GM23248 (cell line): ENCODE measurements around the gene SELENOH. TPM values are rescaled to one million over a fixed set of nuclear protein-coding genes. Genes with fewer than 3 reads are reported as not detected.
A peak's percentile ranks its signal among the peaks of the same experiment; 100 is the strongest.

Source experiments
- DNase-seq: peaks from one replicate; pipeline ENCODE4 v3.0.0-alpha.2; 2015
- H2AFZ ChIP-seq: fragments of 200-600 bp; sonication (generic); 2 replicates; pipeline ENCODE4 v1.6.1; 2016; ENCODE audit warnings: antibody characterized with exemption
- H3F3A ChIP-seq: fragments of 200-600 bp; sonication (generic); 2 replicates; pipeline ENCODE4 v1.6.1; 2016; ENCODE audit warnings: mild to moderate bottlenecking, antibody characterized with exemption, mixed run types; ENCODE audit not compliant: insufficient read depth
- H3K27ac ChIP-seq: fragments of 200-600 bp; sonication (generic); 2 replicates; pipeline ENCODE4 v1.5.1; 2016; ENCODE audit warnings: mild to moderate bottlenecking
- H3K27me3 ChIP-seq: fragments of 200-600 bp; sonication (generic); replicated peaks from 2 replicates; pipeline ENCODE4 v1.6.1; 2016; ENCODE audit warnings: mild to moderate bottlenecking; ENCODE audit not compliant: insufficient read depth
- H3K36me3 ChIP-seq: fragments of 200-600 bp; sonication (generic); 2 replicates; pipeline ENCODE4 v1.6.1; 2016; ENCODE audit warnings: low read depth, mild to moderate bottlenecking
- H3K4me1 ChIP-seq: fragments of 200-600 bp; sonication (generic); 2 replicates; pipeline ENCODE4 v1.6.1; 2016; ENCODE audit warnings: mild to moderate bottlenecking; ENCODE audit not compliant: insufficient read depth
- H3K4me2 ChIP-seq: fragments of 200-600 bp; sonication (generic); one replicate; pipeline ENCODE4 v1.6.1; 2016; ENCODE audit warnings: mild to moderate bottlenecking; ENCODE audit not compliant: unreplicated experiment
- H3K4me3 ChIP-seq: fragments of 200-600 bp; sonication (generic); 2 replicates; pipeline ENCODE4 v1.5.1; 2016; ENCODE audit warnings: mild to moderate bottlenecking
- H3K79me2 ChIP-seq: fragments of 200-600 bp; sonication (generic); 2 replicates; pipeline ENCODE4 v1.6.1; 2016; ENCODE audit warnings: mild to moderate bottlenecking; ENCODE audit not compliant: insufficient read depth
- H3K9ac ChIP-seq: fragments of 200-600 bp; sonication (generic); 2 replicates; pipeline ENCODE4 v1.6.1; 2016; ENCODE audit warnings: mild to moderate bottlenecking
- H3K9me2 ChIP-seq: fragments of 200-600 bp; sonication (generic); 2 replicates; pipeline ENCODE4 v1.6.1; 2016; ENCODE audit warnings: mixed run types, mild to moderate bottlenecking, moderate library complexity; ENCODE audit not compliant: insufficient read depth
- H3K9me3 ChIP-seq: fragments of 200-600 bp; sonication (generic); one replicate; pipeline ENCODE4 v1.6.1; 2017; ENCODE audit warnings: low read depth
- H4K20me1 ChIP-seq: fragments of 200-600 bp; sonication (generic); 2 replicates; pipeline ENCODE4 v1.6.0; 2016; ENCODE audit not compliant: insufficient read depth
- EZH2 ChIP-seq: fragments of 200-600 bp; sonication (generic); IDR thresholded peaks from 2 replicates; pipeline ENCODE4 v1.6.1; 2018; ENCODE audit warnings: antibody characterized with exemption, mild to moderate bottlenecking; ENCODE audit not compliant: insufficient read depth, poor library complexity, severe bottlenecking
- EZH2phosphoT487 ChIP-seq: fragments of 200-600 bp; sonication (generic); IDR thresholded peaks from 2 replicates; pipeline ENCODE4 v1.6.1; 2018; ENCODE audit warnings: antibody characterized with exemption, moderate library complexity, mild to moderate bottlenecking, low read depth; ENCODE audit not compliant: insufficient read depth
- WGBS, 2 experiments: methylation state at CpG; one replicate each; pipeline ENCODE4 v1.1.6; 2015 to 2017; ENCODE audit warnings: low lambda C conversion rate in 2 of 2, low coverage in 1 of 2; ENCODE audit errors: missing lambda C conversion rate in 2 of 2; 5-methylcytosine and 5-hydroxymethylcytosine counted together
- in situ Hi-C: fragments of 300-500 bp; cut with MboI; formaldehyde crosslinking; loops from 2 replicates; pipeline ENCODE4 v1.15.0; 2020
- polyA plus RNA-seq: library from polyadenylated mRNA; unstranded; fragments of >200 nt; fragmentation: Nextera tagmentation; extraction: Ambion mirVana; gene quantifications from 2 replicates; pipeline ENCODE4 v1.2.1, GENCODE V29; 2016
- total RNA-seq: library from RNA; depleted of rRNA; stranded (reverse); fragments of >200 nt; shearing (Covaris generic); gene quantifications from 2 replicates; pipeline ENCODE4 v1.2.3, GENCODE V29; 2014

The SELENOH gene
- total and polyA plus RNA-seq, 2 experiments from 2014 or later, result 123 to 184 TPM

GRCh38 chr11:57758174-57758573 is 16.9 kb downstream of the SELENOH start:
- H3K36me3 ChIP-seq, result no peaks in the 10 kb centered on the region
- H3K4me1 ChIP-seq, result no peaks in the 10 kb centered on the region
- no peak for DNase-seq
- in situ Hi-C loops, result loop anchor here (10.0 kb wide), 1 partner anchor 47 kb away; no protein-coding TSS in a partner anchor
- TF ChIP-seq EZH2, result no peak
- no peak for TF ChIP-seq EZH2phosphoT487
- 94 to 95% methylated on average over 3 of the region's 3 CpGs for WGBS, 2 experiments
- no peaks in the 10 kb centered on the region for H3K27me3 ChIP-seq
- no peak overlapping the region for H2AFZ ChIP-seq
- no peaks in the 10 kb centered on the region for H3K9me3 ChIP-seq
- H3K4me2 ChIP-seq, result no peak overlapping the region
- H3K79me2 ChIP-seq, result peaks cover 25% of the 10 kb centered on the region
- no peak overlapping the region for H3K4me3 ChIP-seq
- no peak overlapping the region for H3K9ac ChIP-seq
- H3K27ac ChIP-seq, result no peak overlapping the region
- no peaks in the 10 kb centered on the region for H4K20me1 ChIP-seq
- H3K9me2 ChIP-seq, result no peaks in the 10 kb centered on the region
- H3F3A ChIP-seq, result peaks cover 15% of the 10 kb centered on the region

- Histone ChIP-seq H2AFZ (peak within 1 kb of the TSS; percentile 94), H3K9me2 (no peaks in the 10 kb centered on the region), H3K4me3 (peak within 1 kb of the TSS; percentile 93), H3K79me2 (peaks cover 59% of the 10 kb centered on the region), H3F3A (peaks cover 32% of the 10 kb centered on the region), H3K4me2 (peak within 1 kb of the TSS; percentile 99), H3K9ac (peak within 1 kb of the TSS; percentile 93), H4K20me1 (peaks cover 12% of the 10 kb centered on the region; the same call in 1 of the 2 replicates), H3K36me3 (no peaks in the 10 kb centered on the region), H3K27me3 (no peaks in the 10 kb centered on the region), H3K27ac (peak within 1 kb of the TSS; percentile 86), H3K9me3 (no peaks in the 10 kb centered on the region), H3K4me1 (peaks cover 21% of the 10 kb centered on the region)
- DNase-seq, result peak; percentile 98
- no peak for TF ChIP-seq EZH2phosphoT487
- no peak for TF ChIP-seq EZH2
- WGBS, 2 experiments, result 1% methylated on average over 13 of the region's 13 CpGs
- in situ Hi-C loops, result no loop called here
Measured at GRCh38 chr11:57761301-57762234, 20.3 kb downstream of the SELENOH start, which contains the start of gene CTNND1. Gene CTNND1 (plus strand): TSS chr11:57761802. CDS start chr11:57791479, 29,677 bp downstream.

GRCh38 chr11:57762235-57762861 is 21.1 kb downstream of the SELENOH start:
- in situ Hi-C loops, result no loop called here

GRCh38 chr11:57763568-57763967 is 22.3 kb downstream of the SELENOH start:
- Histone ChIP-seq H3K27me3 (no peaks in the 10 kb centered on the region), H3K27ac (peak overlapping the region; percentile 86), H4K20me1 (peaks cover 12% of the 10 kb centered on the region; the same call in 1 of the 2 replicates), H3K4me2 (peak overlapping the region; percentile 99), H3K4me3 (peak overlapping the region; percentile 93), H3K79me2 (peaks cover 79% of the 10 kb centered on the region), H3K36me3 (no peaks in the 10 kb centered on the region), H3K9ac (peak overlapping the region; percentile 93), H3K9me2 (no peaks in the 10 kb centered on the region), H3K9me3 (no peaks in the 10 kb centered on the region), H3K4me1 (peaks cover 22% of the 10 kb centered on the region), H3F3A (peaks cover 32% of the 10 kb centered on the region), H2AFZ (no peak overlapping the region)
- WGBS, 2 experiments, result 0 to 5% methylated on average over 1 of the region's 1 CpG
- TF ChIP-seq EZH2 (no peak), EZH2phosphoT487 (no peak)
- DNase-seq, result peak; percentile 72
- in situ Hi-C loops, result no loop called here

More at GRCh38 chr11:57762235-57762861, 21.1 kb downstream of the SELENOH start:
- TF ChIP-seq EZH2 (no peak), EZH2phosphoT487 (no peak)
- H3K4me1 ChIP-seq, result peaks cover 22% of the 10 kb centered on the region
- peaks cover 12% of the 10 kb centered on the region; the same call in 1 of the 2 replicates for H4K20me1 ChIP-seq
- H3K4me3 ChIP-seq, result peak overlapping the region; percentile 93
- DNase-seq, result peak; percentile 44
- peak overlapping the region; percentile 93 for H3K9ac ChIP-seq
- peaks cover 67% of the 10 kb centered on the region for H3K79me2 ChIP-seq
- H3K27ac ChIP-seq, result peak overlapping the region; percentile 86
- peak overlapping the region; percentile 77 for H2AFZ ChIP-seq
- 1 to 2% methylated on average over 9 of the region's 9 CpGs for WGBS, 2 experiments
- H3F3A ChIP-seq, result peaks cover 32% of the 10 kb centered on the region
- no peaks in the 10 kb centered on the region for H3K27me3 ChIP-seq
- H3K9me2 ChIP-seq, result no peaks in the 10 kb centered on the region
- no peaks in the 10 kb centered on the region for H3K9me3 ChIP-seq
- no peaks in the 10 kb centered on the region for H3K36me3 ChIP-seq
- peak overlapping the region; percentile 99 for H3K4me2 ChIP-seq
